ENCODE results near the gene ANKS1B. TPM values are rescaled to one million over a fixed set of nuclear protein-coding genes. Genes with fewer than 3 reads are reported as not detected.
"Not testable (repeated sequence)": the region's sequence is repeated elsewhere in the genome, so short reads cannot be mapped to it uniquely, and the experiment has no call there.

Gene ANKS1B
- total RNA-seq, 1 experiment from 2014 or later: 15.1 TPM

DNA sequence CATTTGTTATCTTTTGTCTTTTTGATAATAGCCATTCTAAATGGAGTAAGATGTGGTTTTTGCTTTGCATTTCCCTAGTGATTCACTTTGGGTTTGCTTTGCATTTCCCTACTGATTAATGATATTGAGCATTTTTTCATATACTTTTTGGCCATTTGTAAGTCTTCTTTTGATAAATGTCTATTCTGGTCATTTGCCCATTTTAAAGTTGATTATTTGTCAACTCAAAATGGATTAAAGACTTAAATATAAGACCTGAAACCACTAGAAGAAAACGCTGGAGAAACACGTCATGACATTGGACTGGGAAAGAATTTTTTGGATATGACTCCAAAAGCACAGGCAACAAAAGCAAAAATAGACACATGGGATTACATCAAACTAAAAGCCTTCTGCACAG, 1191.6 kb downstream of the ANKS1B start:
- in situ Hi-C loops (cut with HindIII; ENCODE audit: low pct_unique_long_range_greater_than_20kb, low sequenced_read_pairs): no loop called here
- DNase-seq (ENCODE audit: low read depth, low spot score): no peak

DNA sequence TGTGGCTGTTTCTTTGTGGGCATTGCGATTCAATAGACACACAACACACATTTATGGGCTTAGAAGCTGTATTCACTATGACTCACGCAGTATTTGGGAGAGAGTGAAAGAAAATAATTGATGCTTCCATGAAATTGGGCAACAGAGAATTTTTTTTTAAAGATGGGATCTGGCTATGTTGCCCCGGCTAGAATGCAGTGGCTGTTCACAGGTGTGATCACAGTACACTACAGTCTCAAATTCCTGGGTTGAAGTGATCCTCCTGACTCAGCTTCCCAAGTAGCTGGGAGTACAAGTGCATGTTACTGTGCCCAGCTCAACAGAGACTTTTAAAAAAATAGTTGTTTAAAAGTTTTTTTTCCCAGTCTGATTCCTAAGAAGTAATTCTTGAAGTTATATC, 1193.3 kb downstream of the ANKS1B start:
- DNase-seq (ENCODE audit: low read depth, low spot score): no peak
- in situ Hi-C loops (cut with HindIII; ENCODE audit: low pct_unique_long_range_greater_than_20kb, low sequenced_read_pairs): no loop called here

DNA sequence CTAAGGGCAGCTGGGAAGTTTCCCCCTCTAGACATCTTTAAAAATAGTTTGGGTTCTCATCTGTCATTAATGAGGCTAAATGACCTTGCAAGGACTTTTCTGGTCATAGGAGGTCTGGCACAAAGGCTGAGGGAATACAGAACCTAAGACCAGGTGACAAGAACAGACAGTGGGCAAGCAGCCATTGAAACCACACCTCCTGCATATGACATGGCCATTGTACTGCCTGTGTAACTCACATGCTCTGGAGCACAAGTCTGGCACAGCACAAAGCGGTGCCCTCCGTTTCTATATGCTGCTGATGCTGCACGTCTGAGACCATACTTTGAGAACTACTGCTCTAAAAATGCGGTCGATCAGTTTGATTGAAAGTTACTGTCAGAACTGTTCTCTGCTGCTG, 1196.3 kb downstream of the ANKS1B start:
- in situ Hi-C loops (cut with HindIII; ENCODE audit: low pct_unique_long_range_greater_than_20kb, low sequenced_read_pairs): no loop called here
- DNase-seq (ENCODE audit: low read depth, low spot score): no peak

DNA sequence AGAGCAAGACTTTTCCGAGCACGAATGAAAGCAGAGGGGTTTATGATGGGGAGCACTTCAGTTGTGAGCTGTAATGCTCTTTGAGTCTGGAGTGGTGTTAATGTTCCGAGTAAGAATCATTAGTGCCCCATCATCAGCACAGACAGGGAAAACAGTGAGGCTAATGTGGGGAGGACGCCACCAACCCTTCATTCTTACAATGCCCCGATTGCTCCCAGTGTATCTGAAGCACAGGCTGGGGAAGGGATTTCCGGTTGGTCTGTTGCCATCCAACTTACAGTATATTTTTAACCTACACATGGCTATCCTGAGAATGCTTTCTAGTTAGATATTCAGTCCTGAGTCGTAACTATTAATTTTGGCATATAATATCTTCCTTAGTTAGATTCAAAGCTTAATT, 1198.1 kb downstream of the ANKS1B start:
- DNase-seq (ENCODE audit: low read depth, low spot score): no peak
- in situ Hi-C loops (cut with HindIII; ENCODE audit: low pct_unique_long_range_greater_than_20kb, low sequenced_read_pairs): no loop called here

DNA sequence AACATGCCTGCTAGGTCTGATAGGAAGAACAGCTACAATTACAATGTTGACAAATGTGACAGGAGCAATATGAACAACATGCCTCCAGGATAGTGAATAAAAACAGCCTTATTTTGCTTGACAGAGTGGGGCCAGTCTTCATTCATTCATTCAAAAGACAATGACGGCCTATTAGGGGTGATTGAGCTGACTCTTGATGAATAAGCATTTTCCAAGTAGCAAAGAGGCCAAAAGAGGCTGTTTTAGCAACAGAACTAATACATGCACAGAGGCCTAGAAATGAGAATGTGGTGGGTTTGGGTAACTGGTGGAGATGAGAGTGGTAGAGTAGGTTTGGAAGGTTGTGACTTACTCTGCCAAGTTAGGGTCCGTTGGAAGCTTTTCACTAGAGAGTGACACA, 1201.3 kb downstream of the ANKS1B start:
- no peak for DNase-seq (ENCODE audit: low read depth, low spot score)
- in situ Hi-C loops (cut with HindIII; ENCODE audit: low pct_unique_long_range_greater_than_20kb, low sequenced_read_pairs): no loop called here

DNA sequence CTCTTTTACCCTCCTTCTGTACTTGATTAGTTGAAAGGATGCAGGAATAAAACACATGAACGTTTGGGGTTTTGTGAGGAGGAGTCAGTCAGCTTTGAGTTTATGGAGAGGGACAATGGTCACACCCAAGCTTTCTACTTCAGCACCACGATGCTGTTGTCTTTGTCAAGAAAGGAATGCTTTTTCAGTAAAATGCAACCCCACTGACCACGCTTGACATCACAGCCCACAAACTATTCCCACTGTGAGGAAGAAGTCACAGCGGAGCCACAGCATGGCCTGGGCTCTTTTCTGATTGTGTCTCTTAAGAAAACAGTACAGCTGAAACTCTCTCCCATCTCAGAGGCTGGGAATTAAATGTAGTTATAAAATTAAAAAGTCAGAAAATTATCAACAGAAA, 1204.5 kb downstream of the ANKS1B start:
- in situ Hi-C loops (cut with HindIII; ENCODE audit: low pct_unique_long_range_greater_than_20kb, low sequenced_read_pairs): no loop called here
- DNase-seq (ENCODE audit: low read depth, low spot score): no peak

DNA sequence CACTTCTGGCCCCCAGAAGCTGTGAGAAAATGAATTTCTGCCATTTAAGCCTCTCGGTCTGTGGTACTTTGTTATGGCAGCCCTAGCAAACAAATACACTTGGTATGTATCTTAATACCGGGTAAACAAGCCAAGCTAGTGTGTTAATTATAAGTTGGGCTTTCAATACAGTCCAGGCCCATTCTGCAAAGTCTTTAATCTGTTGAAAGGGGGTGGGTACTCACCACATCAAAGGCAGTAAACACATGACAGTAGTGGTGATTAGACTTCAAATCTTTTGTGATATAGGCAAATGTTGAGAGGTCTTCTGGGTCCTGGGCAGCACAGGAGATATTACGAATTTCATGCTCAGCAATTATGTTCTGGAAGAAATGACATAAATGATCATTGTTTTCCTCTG, 1211.9 kb downstream of the ANKS1B start:
- in situ Hi-C loops (cut with HindIII; ENCODE audit: low pct_unique_long_range_greater_than_20kb, low sequenced_read_pairs): no loop called here
- DNase-seq (ENCODE audit: low read depth, low spot score): no peak

DNA sequence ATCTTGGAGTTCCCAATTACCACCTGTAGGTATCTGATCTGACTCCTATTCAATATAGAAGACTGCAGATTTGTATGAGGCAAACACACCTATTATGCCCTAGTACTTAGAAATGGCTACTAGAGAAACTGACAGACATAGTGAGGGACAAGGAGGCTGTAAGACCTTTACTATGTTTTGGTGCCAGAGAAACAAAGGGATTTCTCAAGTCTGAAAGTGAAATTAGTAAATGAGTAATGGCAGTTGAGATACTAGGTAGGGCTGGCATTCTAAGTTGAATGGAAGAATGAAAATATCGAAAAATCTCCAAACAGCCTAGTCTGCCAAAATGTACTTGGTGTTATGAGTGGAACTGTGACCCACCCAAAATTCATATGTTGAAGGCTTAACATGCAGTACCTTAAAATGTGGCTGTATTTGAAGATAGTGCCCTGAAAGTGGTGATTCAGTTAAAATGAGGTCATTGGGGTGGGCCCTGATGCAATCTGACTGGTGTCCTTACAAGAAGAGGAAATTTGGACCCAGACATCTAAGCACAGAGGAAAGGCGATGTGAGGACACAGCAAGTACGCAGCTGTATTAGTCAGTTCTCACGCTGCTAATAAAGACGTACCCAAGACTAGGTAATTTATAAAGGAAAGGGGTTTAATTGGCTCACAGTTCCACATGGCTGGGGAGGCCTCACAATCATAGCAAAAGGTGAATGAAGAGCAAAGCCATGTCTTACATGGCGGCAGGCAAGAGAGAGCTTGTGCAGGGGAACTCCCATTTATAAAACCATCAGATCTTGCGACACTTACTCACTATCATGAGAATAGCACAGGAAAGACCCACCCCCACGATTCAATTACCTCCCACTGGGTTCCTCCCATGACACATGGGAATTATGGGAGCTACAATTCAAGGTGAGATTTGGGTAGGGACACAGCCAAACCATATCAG, 1212.7 kb downstream of the ANKS1B start:
- in situ Hi-C loops (cut with HindIII; ENCODE audit: low pct_unique_long_range_greater_than_20kb, low sequenced_read_pairs): no loop called here
- DNase-seq (ENCODE audit: low read depth, low spot score): no peak

DNA sequence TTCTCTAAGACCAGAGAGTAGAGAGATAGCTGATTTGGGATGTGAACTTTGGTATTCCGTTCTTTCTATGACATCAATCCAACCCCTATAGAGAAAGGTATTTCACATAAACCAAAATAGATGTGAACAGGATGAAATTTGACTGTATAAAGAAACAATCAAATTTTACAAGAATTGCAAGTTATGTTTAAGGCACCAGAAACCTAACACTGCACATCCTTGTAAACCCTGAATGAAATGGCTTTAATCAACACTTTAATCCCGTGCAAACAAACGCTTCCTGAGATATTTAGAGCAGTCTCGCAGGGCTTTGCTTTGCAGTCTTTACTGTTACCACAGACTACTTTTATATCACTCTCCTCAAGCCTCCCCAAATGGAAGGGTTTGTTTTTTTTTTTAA, 1214.5 kb downstream of the ANKS1B start:
- in situ Hi-C loops (cut with HindIII; ENCODE audit: low pct_unique_long_range_greater_than_20kb, low sequenced_read_pairs): no loop called here
- DNase-seq (ENCODE audit: low read depth, low spot score): no peak

DNA sequence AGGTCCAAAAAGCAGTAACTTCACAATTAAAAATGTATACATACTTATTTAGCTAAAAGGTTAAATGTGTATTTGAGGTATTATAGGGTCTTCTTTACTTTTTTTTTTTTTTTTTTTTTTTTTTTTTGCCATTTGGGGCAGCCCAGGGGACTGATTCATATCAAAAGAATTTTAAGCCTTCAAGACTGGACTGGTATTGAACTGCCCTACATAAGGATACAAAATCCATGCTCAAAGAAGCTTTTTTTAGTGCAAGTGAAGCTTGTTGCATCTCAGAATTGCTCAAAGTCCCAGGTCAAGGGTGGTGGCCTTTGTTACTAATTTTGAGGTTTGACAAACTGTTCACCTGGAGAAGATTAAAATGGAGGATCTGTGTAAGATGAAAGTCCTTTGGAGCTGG, 1215.7 kb downstream of the ANKS1B start:
- DNase-seq (ENCODE audit: low read depth, low spot score): no peak
- in situ Hi-C loops (cut with HindIII; ENCODE audit: low pct_unique_long_range_greater_than_20kb, low sequenced_read_pairs): no loop called here

DNA sequence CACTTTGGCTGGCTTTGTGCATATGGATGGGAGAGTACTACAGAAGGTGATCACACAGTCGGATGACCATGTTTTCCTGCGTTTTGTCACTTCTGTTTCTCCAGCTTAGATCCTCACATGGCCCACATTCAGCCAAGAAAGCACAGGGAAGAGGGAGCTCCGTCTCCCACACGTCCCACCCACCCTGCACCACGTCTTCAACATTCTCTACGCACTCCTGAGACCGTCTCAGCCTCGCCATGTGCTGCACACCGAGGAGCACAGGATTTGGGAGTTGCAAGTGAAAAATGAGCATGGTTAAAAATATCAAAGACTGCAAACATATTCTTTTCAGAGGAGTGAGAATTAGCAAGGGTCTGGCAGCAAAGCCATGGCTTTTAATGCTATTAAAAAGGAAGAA, 1217.5 kb downstream of the ANKS1B start:
- DNase-seq (ENCODE audit: low read depth, low spot score): no peak
- in situ Hi-C loops (cut with HindIII; ENCODE audit: low pct_unique_long_range_greater_than_20kb, low sequenced_read_pairs): no loop called here

DNA sequence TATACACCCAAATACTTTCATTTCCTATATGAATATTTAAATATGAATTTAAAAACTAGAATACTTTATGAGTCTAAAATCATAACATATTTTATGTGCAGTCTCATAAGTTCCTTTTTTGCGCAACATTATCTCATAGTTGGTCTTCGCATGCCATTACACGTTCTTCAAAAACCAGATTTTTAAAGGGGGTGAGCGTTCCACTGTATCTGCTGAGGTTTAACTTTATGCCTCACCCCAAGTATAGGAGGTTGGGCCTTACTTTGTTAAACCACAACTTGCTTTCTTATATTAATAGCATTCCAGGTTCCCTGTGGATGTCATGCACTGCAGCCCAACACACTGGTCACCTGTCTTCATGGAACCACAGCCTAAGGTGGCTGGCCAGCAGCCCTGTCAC, 1221.1 kb downstream of the ANKS1B start:
- in situ Hi-C loops (cut with HindIII; ENCODE audit: low pct_unique_long_range_greater_than_20kb, low sequenced_read_pairs): no loop called here
- DNase-seq (ENCODE audit: low read depth, low spot score): no peak

DNA sequence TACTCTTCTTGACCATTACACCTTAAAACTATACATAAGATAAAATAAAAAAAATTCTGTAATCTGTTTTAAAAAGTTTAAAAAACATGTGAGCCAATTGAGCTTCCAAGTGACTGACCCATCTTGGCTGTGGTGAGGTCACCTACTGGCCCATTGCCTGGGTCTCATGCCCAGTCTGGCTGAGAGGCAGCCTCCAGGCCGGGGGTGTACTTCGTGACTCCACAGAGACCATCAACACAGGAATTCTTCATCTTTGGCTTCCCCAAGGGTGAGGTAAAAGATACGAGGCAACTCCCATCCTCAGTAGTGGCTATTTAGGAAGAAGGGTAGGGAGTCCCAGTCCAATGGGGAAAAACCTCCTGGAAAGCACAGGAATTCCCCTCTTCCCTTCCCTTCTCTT, 1226.4 kb downstream of the ANKS1B start:
- DNase-seq (ENCODE audit: low read depth, low spot score): no peak
- in situ Hi-C loops (cut with HindIII; ENCODE audit: low pct_unique_long_range_greater_than_20kb, low sequenced_read_pairs): no loop called here

DNA sequence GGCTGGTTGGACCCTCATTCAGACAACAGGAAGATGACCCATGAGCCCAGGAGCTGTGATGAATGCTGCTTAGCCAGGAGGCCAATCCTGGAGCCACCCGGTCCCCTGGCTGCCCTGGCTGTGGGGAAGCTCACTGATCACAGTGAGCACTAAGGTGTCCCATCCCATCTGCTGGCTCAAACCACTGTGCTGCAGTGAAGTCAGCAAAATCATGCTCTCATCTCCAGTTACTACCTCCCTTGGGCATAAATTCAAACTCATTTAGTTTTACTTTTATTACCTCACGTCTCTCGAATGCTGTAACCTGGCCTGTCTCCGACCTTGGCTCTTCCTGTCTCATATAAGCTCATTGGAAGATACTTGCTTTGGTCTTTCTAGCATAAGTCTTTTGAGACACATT, 1227.3 kb downstream of the ANKS1B start:
- in situ Hi-C loops (cut with HindIII; ENCODE audit: low pct_unique_long_range_greater_than_20kb, low sequenced_read_pairs): no loop called here

DNA sequence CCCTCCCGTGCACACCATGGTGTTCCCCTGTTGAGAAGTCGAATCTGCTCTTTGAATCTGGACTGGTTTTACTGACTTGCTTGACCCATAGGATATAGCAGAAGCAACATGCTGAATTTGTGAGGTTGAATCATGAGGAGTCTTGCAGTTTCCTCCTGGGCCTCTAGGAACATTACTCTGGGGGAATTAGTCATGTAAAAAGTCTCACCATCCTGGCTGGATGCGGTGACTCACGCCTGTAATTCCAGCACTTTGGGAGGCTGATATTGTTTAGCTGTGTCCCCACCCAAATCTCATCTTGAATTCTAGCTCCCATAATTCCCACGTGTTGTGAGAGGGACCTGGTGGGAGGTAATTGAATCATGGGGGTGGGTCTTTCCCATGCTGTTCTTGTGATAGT, 1228.9 kb downstream of the ANKS1B start:
- DNase-seq (ENCODE audit: low read depth, low spot score); in situ Hi-C loops (cut with HindIII; ENCODE audit: low pct_unique_long_range_greater_than_20kb, low sequenced_read_pairs): not testable (repeated sequence)

More for the DNA sequence above, 1227.3 kb downstream of the ANKS1B start:
- no peak for DNase-seq (ENCODE audit: low read depth, low spot score)

DNA sequence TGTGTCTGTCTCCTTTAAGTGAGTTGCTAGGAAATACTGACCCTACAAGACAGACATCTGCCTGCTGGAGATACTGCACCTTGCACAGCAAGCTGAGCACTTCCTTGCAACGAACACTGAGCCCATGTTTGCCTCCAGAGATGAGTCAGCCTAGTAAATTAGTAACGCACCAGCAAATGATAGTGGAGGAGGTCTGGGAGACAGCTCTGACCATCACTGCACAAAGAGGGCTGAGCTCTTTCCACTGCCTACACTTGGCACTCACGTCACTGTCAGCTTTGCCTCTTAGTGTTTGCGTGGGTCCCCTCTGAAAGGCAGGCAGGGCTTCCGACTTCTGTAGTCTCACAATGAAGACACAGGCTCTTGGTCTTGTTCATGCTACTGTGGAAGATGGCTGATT, 1230.6 kb downstream of the ANKS1B start:
- no peak for DNase-seq (ENCODE audit: low read depth, low spot score)
- in situ Hi-C loops (cut with HindIII; ENCODE audit: low pct_unique_long_range_greater_than_20kb, low sequenced_read_pairs): no loop called here

DNA sequence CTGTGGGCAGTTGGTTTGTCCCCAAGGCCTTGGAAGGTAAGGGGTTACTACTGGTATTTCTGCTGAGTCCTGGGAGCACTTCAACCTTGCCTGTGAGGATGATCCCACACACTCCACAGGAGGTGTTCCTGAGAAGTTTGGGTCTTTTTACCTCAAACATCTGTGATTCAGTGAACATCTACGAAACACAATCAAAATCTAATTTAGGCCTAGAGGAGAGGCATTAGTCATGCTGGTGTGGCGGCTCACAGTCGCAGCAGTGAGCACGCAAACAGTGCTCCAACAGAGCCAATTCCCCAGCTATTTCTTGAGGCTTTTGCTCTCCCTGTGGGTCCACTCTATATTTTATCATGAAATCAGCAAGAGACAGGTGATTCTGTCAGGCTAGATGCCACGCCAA, 1232.0 kb downstream of the ANKS1B start:
- in situ Hi-C loops (cut with HindIII; ENCODE audit: low pct_unique_long_range_greater_than_20kb, low sequenced_read_pairs): no loop called here
- no peak for DNase-seq (ENCODE audit: low read depth, low spot score)

DNA sequence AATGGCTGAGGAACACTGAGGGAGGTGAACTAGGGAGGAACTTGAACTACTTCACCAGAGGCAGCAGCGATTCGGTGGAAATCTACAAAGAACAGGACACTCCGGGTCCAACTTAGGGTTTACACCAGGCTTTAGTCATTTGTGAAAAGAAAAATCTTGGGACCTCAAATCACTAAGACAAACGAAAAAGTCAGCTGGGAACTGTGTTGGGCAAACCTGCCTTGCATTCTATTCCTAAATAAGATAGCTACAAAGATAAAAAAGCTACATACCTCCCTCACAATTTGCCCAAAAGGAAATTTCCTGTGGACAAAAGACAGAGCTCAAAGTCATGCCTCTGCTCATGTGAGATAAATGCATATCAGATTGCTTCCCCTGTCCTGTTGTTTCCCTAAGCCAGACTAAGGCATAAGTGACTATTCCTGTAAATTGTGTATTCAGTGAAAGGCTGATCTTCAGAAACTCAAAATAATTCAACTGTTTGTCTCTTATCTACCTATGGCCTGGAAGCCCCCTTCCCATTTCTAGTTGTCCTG, 1233.1 kb downstream of the ANKS1B start:
- in situ Hi-C loops (cut with HindIII; ENCODE audit: low pct_unique_long_range_greater_than_20kb, low sequenced_read_pairs): no loop called here
- peak; percentile 21 for DNase-seq (ENCODE audit: low read depth, low spot score)

DNA sequence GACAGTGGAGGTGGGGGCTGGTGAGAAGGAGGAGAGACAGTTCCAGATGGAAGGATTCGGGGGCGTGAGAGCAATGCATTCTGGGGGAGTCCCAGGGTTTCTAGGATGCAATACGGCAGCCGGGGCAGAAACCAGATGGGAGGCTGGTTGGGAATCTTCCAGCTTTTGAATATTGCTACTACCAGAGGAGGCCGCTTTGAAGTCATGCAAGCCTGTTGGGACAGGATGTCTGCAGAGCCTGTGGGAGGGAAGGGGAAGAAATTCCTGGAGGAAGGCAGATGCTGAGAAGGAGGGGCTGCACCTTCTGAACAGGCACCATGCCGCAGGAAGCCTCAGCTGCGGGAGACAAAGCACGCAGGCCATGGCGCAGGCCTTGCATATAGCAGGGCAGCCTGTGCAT, 1234.2 kb downstream of the ANKS1B start:
- in situ Hi-C loops (cut with HindIII; ENCODE audit: low pct_unique_long_range_greater_than_20kb, low sequenced_read_pairs): no loop called here
- DNase-seq (ENCODE audit: low read depth, low spot score): no peak

All from SK-MEL-5 (cell line).